MM.1S (cell line): ENCODE data around the gene IFITM1.

ENCODE experiments used
- DNase-seq: peaks from one replicate; pipeline ENCODE4 v3.0.0-alpha.2; 2015
- H2AFZ ChIP-seq: fragments of 300-600 bp; sonication (generic); 2 replicates; pipeline ENCODE4 v1.6.0; 2016; ENCODE audit warnings: antibody characterized with exemption, low read length
- H3F3A ChIP-seq: fragments of 300-600 bp; sonication (generic); 2 replicates; pipeline ENCODE4 v1.6.1; 2016; ENCODE audit warnings: mild to moderate bottlenecking, antibody characterized with exemption, low read length, moderate library complexity, mixed read lengths; ENCODE audit not compliant: insufficient read depth
- H3K27ac ChIP-seq: fragments of 300-600 bp; sonication (generic); 2 replicates; pipeline ENCODE4 v1.5.1; 2016; ENCODE audit warnings: mild to moderate bottlenecking, low read length
- H3K27me3 ChIP-seq: fragments of 300-600 bp; sonication (generic); replicated peaks from 2 replicates; pipeline ENCODE4 v1.6.0; 2016; ENCODE audit warnings: low read length; ENCODE audit not compliant: insufficient read depth
- H3K36me3 ChIP-seq: fragments of 300-600 bp; sonication (generic); replicated peaks from 2 replicates; pipeline ENCODE4 v1.6.1; 2016; ENCODE audit warnings: mild to moderate bottlenecking, low read length, mixed read lengths; ENCODE audit not compliant: insufficient read depth
- H3K4me1 ChIP-seq: fragments of 300-600 bp; sonication (generic); 2 replicates; pipeline ENCODE4 v1.6.1; 2016; ENCODE audit warnings: low read length, mixed read lengths
- H3K4me2 ChIP-seq: fragments of 300-600 bp; sonication (generic); 2 replicates; pipeline ENCODE4 v1.6.0; 2016; ENCODE audit warnings: low read depth, low read length
- H3K4me3 ChIP-seq: fragments of 300-600 bp; sonication (generic); 2 replicates; pipeline ENCODE4 v1.5.1; 2016; ENCODE audit warnings: low read length, mixed read lengths
- H3K79me2 ChIP-seq: fragments of 300-600 bp; sonication (generic); 2 replicates; pipeline ENCODE4 v1.6.1; 2016; ENCODE audit warnings: mixed run types, low read length, mixed read lengths
- H3K9ac ChIP-seq: fragments of 300-600 bp; sonication (generic); 2 replicates; pipeline ENCODE4 v1.6.1; 2016; ENCODE audit warnings: low read length, mixed read lengths
- H3K9me2 ChIP-seq: fragments of 300-600 bp; sonication (generic); replicated peaks from 2 replicates; pipeline ENCODE4 v1.6.1; 2016; ENCODE audit warnings: mild to moderate bottlenecking, low read length, mixed read lengths; ENCODE audit not compliant: insufficient read depth
- H3K9me3 ChIP-seq: fragments of 300-600 bp; sonication (generic); replicated peaks from 2 replicates; pipeline ENCODE4 v1.6.1; 2016; ENCODE audit warnings: mild to moderate bottlenecking, low read length, mixed read lengths; ENCODE audit not compliant: insufficient read depth
- H4K20me1 ChIP-seq: fragments of 300-600 bp; sonication (generic); 2 replicates; pipeline ENCODE4 v1.6.1; 2016; ENCODE audit warnings: mild to moderate bottlenecking, low read length, moderate library complexity, mixed read lengths; ENCODE audit not compliant: insufficient read depth
- CTCF ChIP-seq: fragments of 300-600 bp; sonication (generic); IDR thresholded peaks from 2 replicates; pipeline ENCODE4 v1.5.1; 2016; ENCODE audit warnings: antibody characterized with exemption, low read length, mixed read lengths
- EZH2 ChIP-seq: fragments of 300-600 bp; sonication (generic); optimal IDR thresholded peaks from 2 replicates; pipeline ENCODE3; 2017; ENCODE audit warnings: low read depth, mild to moderate bottlenecking, antibody characterized with exemption, low read length, mixed read lengths
- EZH2phosphoT487 ChIP-seq: fragments of 300-600 bp; sonication (generic); IDR thresholded peaks from 2 replicates; pipeline ENCODE4 v1.6.1; 2018; ENCODE audit warnings: antibody characterized with exemption, low read length

The IFITM1 gene

DNA sequence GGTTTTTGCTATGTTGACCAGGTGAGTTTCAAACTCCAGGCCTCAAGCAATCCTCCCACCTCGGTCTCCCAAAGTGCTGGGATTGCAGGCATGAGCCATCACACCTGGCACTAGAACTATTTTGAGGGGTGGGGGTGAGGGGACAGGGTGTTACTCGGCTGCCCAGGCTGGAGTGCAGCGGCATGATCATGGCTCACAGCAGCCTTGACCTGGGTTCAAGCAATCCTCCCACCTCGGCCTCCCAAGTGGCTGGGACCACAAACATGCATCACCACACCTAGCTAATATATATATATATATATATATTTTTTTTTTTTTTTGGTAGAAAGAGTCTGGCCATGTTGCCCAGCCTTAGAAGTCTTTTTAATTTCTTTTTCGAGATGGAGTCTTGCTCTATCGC, 23.9 kb downstream of the IFITM1 start:
- no peaks in the 10 kb centered on the region for H3K9me2 ChIP-seq
- no peak overlapping the region for H3K27ac ChIP-seq
- no peak overlapping the region for H2AFZ ChIP-seq
- no peak for DNase-seq
- peaks cover 7% of the 10 kb centered on the region; the same call in 1 of the 2 replicates for H3K4me1 ChIP-seq
- no peaks in the 10 kb centered on the region for H3F3A ChIP-seq
- no peaks in the 10 kb centered on the region for H3K79me2 ChIP-seq
- no peak for TF ChIP-seq CTCF
- TF ChIP-seq EZH2phosphoT487, result no peak
- no peak for TF ChIP-seq EZH2
- H4K20me1 ChIP-seq, result no peaks in the 10 kb centered on the region; the same call in 1 of the 2 replicates
- no peaks in the 10 kb centered on the region for H3K9me3 ChIP-seq
- H3K4me2 ChIP-seq, result no peak overlapping the region
- H3K4me3 ChIP-seq, result no peak overlapping the region
- no peaks in the 10 kb centered on the region for H3K36me3 ChIP-seq
- H3K9ac ChIP-seq, result no peak overlapping the region
- H3K27me3 ChIP-seq, result peaks cover 97% of the 10 kb centered on the region

- H3K4me2 ChIP-seq, result no peak overlapping the region
These were observed 26.1 kb downstream of the IFITM1 start for GRCh38 chr11:339963-340362.

GRCh38 chr11:340539-341512, 27.0 kb downstream of the IFITM1 start:
- no peak overlapping the region for H3K9ac ChIP-seq
- no peaks in the 10 kb centered on the region; the same call in 1 of the 2 replicates for H4K20me1 ChIP-seq
- no peak overlapping the region for H3K4me3 ChIP-seq
- no peaks in the 10 kb centered on the region for H3K9me3 ChIP-seq
- TF ChIP-seq EZH2 (no peak), EZH2phosphoT487 (no peak), CTCF (no peak)
- H3K4me2 ChIP-seq, result no peak overlapping the region
- H3K27ac ChIP-seq, result no peak overlapping the region
- no peaks in the 10 kb centered on the region for H3F3A ChIP-seq
- no peaks in the 10 kb centered on the region for H3K4me1 ChIP-seq
- no peaks in the 10 kb centered on the region for H3K36me3 ChIP-seq
- no peaks in the 10 kb centered on the region for H3K9me2 ChIP-seq
- H2AFZ ChIP-seq, result no peak overlapping the region
- peaks cover 90% of the 10 kb centered on the region for H3K27me3 ChIP-seq
- no peaks in the 10 kb centered on the region for H3K79me2 ChIP-seq
- DNase-seq, result no peak

More at GRCh38 chr11:339963-340362, 26.1 kb downstream of the IFITM1 start:
- TF ChIP-seq EZH2, result no peak
- TF ChIP-seq EZH2phosphoT487, result no peak
- TF ChIP-seq CTCF, result no peak
- no peaks in the 10 kb centered on the region for H3K4me1 ChIP-seq
- no peaks in the 10 kb centered on the region for H3K79me2 ChIP-seq
- H3F3A ChIP-seq, result no peaks in the 10 kb centered on the region
- H3K9me2 ChIP-seq, result no peaks in the 10 kb centered on the region
- no peak overlapping the region for H3K27ac ChIP-seq
- H3K27me3 ChIP-seq, result peaks cover 90% of the 10 kb centered on the region
- no peak overlapping the region for H3K4me3 ChIP-seq
- no peaks in the 10 kb centered on the region for H3K9me3 ChIP-seq
- no peak overlapping the region for H2AFZ ChIP-seq
- H4K20me1 ChIP-seq, result no peaks in the 10 kb centered on the region; the same call in 1 of the 2 replicates
- H3K36me3 ChIP-seq, result no peaks in the 10 kb centered on the region
- DNase-seq, result no peak
- no peak overlapping the region for H3K9ac ChIP-seq
